Measurements from ENCODE around the gene KCNG4.

- no peak for TF ChIP-seq CTCF (conservative IDR thresholded peaks at IDR 0.05)
- no peak for TF ChIP-seq ZFX (IDR thresholded peaks at IDR 0.05)
Observed at GRCh38 chr16:84207251-84207650, 32.6 kb downstream of the KCNG4 start.
